ENCODE results near the gene NOP10.

- TF ChIP-seq EZH2 (IDR thresholded peaks at IDR 0.05; ENCODE audit: borderline replicate concordance, insufficient read depth, low read depth, low read length, poor library complexity, severe bottlenecking) (no peak), CTCF (IDR thresholded peaks at IDR 0.05) (peak; percentile 97)
Observed at GRCh38 chr15:34342737-34343575, at the start of gene NOP10, which contains the start of gene NUTM1.
